CD4-positive, alpha-beta T cell treated with Interleukin-1 beta for 1 hour (primary cell): Measurements from ENCODE around the gene EIF1AX.
"Not testable (repeated sequence)": the region's sequence is repeated elsewhere in the genome, so short reads cannot be mapped to it uniquely, and the experiment has no call there.

Experiments used
- DNase-seq, 2 donors: peaks; one replicate each; pipeline ENCODE4 v3.0.0-alpha.2; 2020 to 2022

Gene EIF1AX

GRCh38 chrX:20126833-20127232 is 14.8 kb downstream of the EIF1AX start:
- not testable (repeated sequence) for DNase-seq

- no peak for DNase-seq
Observed at GRCh38 chrX:20124964-20125363, 16.7 kb downstream of the EIF1AX start.

- DNase-seq, result no peak
Observed at GRCh38 chrX:20118065-20118824, 23.4 kb downstream of the EIF1AX start.

- no peak for DNase-seq
Observed at GRCh38 chrX:20116577-20117240, 24.9 kb downstream of the EIF1AX start, which contains the start of gene MAP7D2. TSS of gene MAP7D2 (minus strand) at chrX:20116907. CDS start at chrX:20116879, 28 bp downstream.

GRCh38 chrX:20116087-20116576 is 25.5 kb downstream of the EIF1AX start:
- no peak for DNase-seq

- no peak for DNase-seq
Observed at GRCh38 chrX:20112022-20112774, 29.4 kb downstream of the EIF1AX start.

GRCh38 chrX:20111271-20111670 is 30.4 kb downstream of the EIF1AX start:
- no peak for DNase-seq

- no peak for DNase-seq
Observed at GRCh38 chrX:20101934-20102581, 39.6 kb downstream of the EIF1AX start.

GRCh38 chrX:20091499-20091898 is 50.1 kb downstream of the EIF1AX start:
- no peak for DNase-seq

GRCh38 chrX:20089845-20090244 is 51.8 kb downstream of the EIF1AX start:
- DNase-seq, result no peak

- DNase-seq, result no peak
Observed at GRCh38 chrX:20080277-20080676, 61.4 kb downstream of the EIF1AX start.
